Measurements from ENCODE around the gene CDC73. TPM values are rescaled to one million over a fixed set of nuclear protein-coding genes. Genes with fewer than 3 reads are reported as not detected.

The CDC73 gene
- total RNA-seq, 1 donor, result 29.7 TPM

- no peaks in the 10 kb centered on the region for H3K27me3 ChIP-seq (ENCODE audit: insufficient read depth, low read length)
- H3K4me1 ChIP-seq (ENCODE audit: insufficient read depth, low read length), result peaks cover 20% of the 10 kb centered on the region
- H3K36me3 ChIP-seq (ENCODE audit: insufficient read depth, low read length), result no peaks in the 10 kb centered on the region
- H2AFZ ChIP-seq (ENCODE audit: low read length), result no peak overlapping the region
- peaks cover 72% of the 10 kb centered on the region for H3K79me2 ChIP-seq (ENCODE audit: insufficient read depth, low read length)
- peak overlapping the region; percentile 12 for H3K4me3 ChIP-seq (ENCODE audit: insufficient read depth, low read length)
- peaks cover 6% of the 10 kb centered on the region for H4K20me1 ChIP-seq (ENCODE audit: insufficient read depth, low read length)
- no peak overlapping the region for H3K27ac ChIP-seq (ENCODE audit: low read depth, low read length)
- peak overlapping the region; percentile 50 for H3K4me2 ChIP-seq (ENCODE audit: insufficient read depth, low read length)
- TF ChIP-seq CTCF (IDR thresholded peaks at IDR 0.05; ENCODE audit: extremely low read depth, low read depth, low read length), result peak; percentile 81
- H3K9me3 ChIP-seq (ENCODE audit: low read depth, low read length), result no peaks in the 10 kb centered on the region
- DNase-seq (ENCODE audit: insufficient read length, low spot score, missing footprints), result no peak
Measured at GRCh38 chr1:193183019-193183627, 61.3 kb downstream of the CDC73 start.

- Histone ChIP-seq H3K27ac (ENCODE audit: low read depth, low read length) (no peak overlapping the region), H4K20me1 (ENCODE audit: insufficient read depth, low read length) (peaks cover 6% of the 10 kb centered on the region), H3K4me2 (ENCODE audit: insufficient read depth, low read length) (peak overlapping the region; percentile 90), H3K9me3 (ENCODE audit: low read depth, low read length) (no peaks in the 10 kb centered on the region), H3K4me1 (ENCODE audit: insufficient read depth, low read length) (peaks cover 20% of the 10 kb centered on the region), H2AFZ (ENCODE audit: low read length) (no peak overlapping the region), H3K27me3 (ENCODE audit: insufficient read depth, low read length) (no peaks in the 10 kb centered on the region), H3K36me3 (ENCODE audit: insufficient read depth, low read length) (no peaks in the 10 kb centered on the region), H3K79me2 (ENCODE audit: insufficient read depth, low read length) (peaks cover 81% of the 10 kb centered on the region), H3K4me3 (ENCODE audit: insufficient read depth, low read length) (no peak overlapping the region)
- DNase-seq (ENCODE audit: insufficient read length, low spot score, missing footprints), result no peak
- no peak for TF ChIP-seq CTCF (IDR thresholded peaks at IDR 0.05; ENCODE audit: extremely low read depth, low read depth, low read length)
Measured at GRCh38 chr1:193184776-193185175, 62.9 kb downstream of the CDC73 start.

GRCh38 chr1:193185211-193185610, 63.4 kb downstream of the CDC73 start:
- Histone ChIP-seq H2AFZ (ENCODE audit: low read length) (no peak overlapping the region), H3K27me3 (ENCODE audit: insufficient read depth, low read length) (no peaks in the 10 kb centered on the region), H3K9me3 (ENCODE audit: low read depth, low read length) (no peaks in the 10 kb centered on the region), H3K4me3 (ENCODE audit: insufficient read depth, low read length) (no peak overlapping the region), H3K4me1 (ENCODE audit: insufficient read depth, low read length) (peaks cover 20% of the 10 kb centered on the region), H3K36me3 (ENCODE audit: insufficient read depth, low read length) (no peaks in the 10 kb centered on the region), H4K20me1 (ENCODE audit: insufficient read depth, low read length) (peaks cover 6% of the 10 kb centered on the region), H3K27ac (ENCODE audit: low read depth, low read length) (no peak overlapping the region), H3K4me2 (ENCODE audit: insufficient read depth, low read length) (peak overlapping the region; percentile 90), H3K79me2 (ENCODE audit: insufficient read depth, low read length) (peaks cover 84% of the 10 kb centered on the region)
- DNase-seq (ENCODE audit: insufficient read length, low spot score, missing footprints), result no peak
- no peak for TF ChIP-seq CTCF (IDR thresholded peaks at IDR 0.05; ENCODE audit: extremely low read depth, low read depth, low read length)

- H3K4me3 ChIP-seq (ENCODE audit: insufficient read depth, low read length), result peak within 1 kb of the TSS; percentile 62
- no peaks in the 10 kb centered on the region for H3K9me3 ChIP-seq (ENCODE audit: low read depth, low read length)
- H2AFZ ChIP-seq (ENCODE audit: low read length), result no peak within 1 kb of the TSS
- no peak for DNase-seq (ENCODE audit: insufficient read length, low spot score, missing footprints)
- peak within 1 kb of the TSS; percentile 90 for H3K4me2 ChIP-seq (ENCODE audit: insufficient read depth, low read length)
- TF ChIP-seq CTCF (IDR thresholded peaks at IDR 0.05; ENCODE audit: extremely low read depth, low read depth, low read length), result no peak
- H3K27me3 ChIP-seq (ENCODE audit: insufficient read depth, low read length), result no peaks in the 10 kb centered on the region
- H3K79me2 ChIP-seq (ENCODE audit: insufficient read depth, low read length), result peaks cover 84% of the 10 kb centered on the region
- peaks cover 6% of the 10 kb centered on the region for H4K20me1 ChIP-seq (ENCODE audit: insufficient read depth, low read length)
- H3K27ac ChIP-seq (ENCODE audit: low read depth, low read length), result peak within 1 kb of the TSS; percentile 44
- H3K36me3 ChIP-seq (ENCODE audit: insufficient read depth, low read length), result no peaks in the 10 kb centered on the region
- H3K4me1 ChIP-seq (ENCODE audit: insufficient read depth, low read length), result peaks cover 16% of the 10 kb centered on the region
Measured at GRCh38 chr1:193185901-193186731, 64.3 kb downstream of the CDC73 start, which contains the start of gene B3GALT2. TSS of gene B3GALT2 (minus strand) at chr1:193186613. CDS start at chr1:193181562, 5,051 bp downstream.
